ENCODE measurements around the gene ANKH. TPM values are rescaled to one million over a fixed set of nuclear protein-coding genes. Genes with fewer than 3 reads are reported as not detected.
"Not testable (repeated sequence)": the region's sequence is repeated elsewhere in the genome, so short reads cannot be mapped to it uniquely, and the experiment has no call there.

Gene ANKH
- total and polyA plus RNA-seq, 10 of the 15 experiments (the other 5 are each of a cell fraction or from before 2014, with no cell fraction given), result 2.1 to 43.9 (median 14.4) TPM

GRCh38 chr5:14817762-14818136 is 53.8 kb downstream of the ANKH start:
- FAIRE-seq; H3K27ac ChIP-seq (ENCODE audit: control insufficient read depth, insufficient read depth); DNase-seq (ENCODE audit: low read depth, low spot score); H3K9me3 ChIP-seq (replicated peaks; ENCODE audit: control insufficient read depth, insufficient read depth, low read length); H2AFZ ChIP-seq (ENCODE audit: control insufficient read depth, low read depth, low read length); H3K9ac ChIP-seq (ENCODE audit: control insufficient read depth, insufficient read depth, low read length); H4K20me1 ChIP-seq (ENCODE audit: control insufficient read depth, insufficient read depth); in situ Hi-C loops (cut with MboI); H3K36me3 ChIP-seq (ENCODE audit: control insufficient read depth in 2 of 2, insufficient read depth in 2 of 2, low read length in 1 of 2); BruUV-seq (replicated peaks); H3K27me3 ChIP-seq (replicated peaks in 1 of 2; ENCODE audit: control insufficient read depth in 2 of 2, insufficient read depth in 2 of 2, low read length in 1 of 2); H3K4me2 ChIP-seq (ENCODE audit: control insufficient read depth, insufficient read depth); intact Hi-C loops (cut with micrococcal nuclease; ENCODE audit: unreplicated experiment); H3K4me3 ChIP-seq; H3K79me2 ChIP-seq (ENCODE audit: control insufficient read depth, insufficient read depth, low read length); H3K4me1 ChIP-seq (ENCODE audit: control insufficient read depth, insufficient read depth, low read length): not testable (repeated sequence)
- POLR2A ChIA-PET, result interaction anchor here (1.0 to 1.6 kb wide), 3 partner anchors 9 to 55 kb away, joined by 4 to 9 read pairs (median 6); no protein-coding TSS in a partner anchor
- ATAC-seq, result peak; percentile 39
- CTCF ChIA-PET, result interaction anchor here (0.8 to 2.1 kb wide), 5 partner anchors 8 to 91 kb away, joined by 4 to 6 read pairs (median 4); no protein-coding TSS in a partner anchor
- RAD21 ChIA-PET (ENCODE audit: unreplicated experiment), result interaction anchor here (1.5 kb wide), 1 partner anchor 8 kb away, joined by 6 read pairs; no protein-coding TSS in a partner anchor
- WGBS (ENCODE audit: insufficient coverage, insufficient replicate concordance, low lambda C conversion rate, missing lambda C conversion rate), result 4% methylated on average over 2 of the region's 2 CpGs
- SMC1A ChIA-PET (ENCODE audit: uncharacterized antibody, unreplicated experiment), result interaction anchor here (0.7 to 2.1 kb wide), 6 partner anchors 9 to 151 kb away, joined by 3 to 6 read pairs (median 4); no protein-coding TSS in a partner anchor
- peak; percentile 19 for TF ChIP-seq MEF2B (IDR thresholded peaks at IDR 0.05; ENCODE audit: partially characterized antibody, poor library complexity, severe bottlenecking)

GRCh38 chr5:14816999-14817761 is 54.4 kb downstream of the ANKH start:
- CTCF ChIA-PET, result interaction anchor here (0.5 to 2.1 kb wide), 6 partner anchors 11 to 186 kb away, joined by 3 to 6 read pairs (median 4); no protein-coding TSS in a partner anchor
- no peaks in the 10 kb centered on the region for H3K9me3 ChIP-seq (replicated peaks; ENCODE audit: control insufficient read depth, insufficient read depth, low read length)
- TF ChIP-seq GATAD2B (conservative IDR thresholded peaks at IDR 0.05; ENCODE audit: low read depth) (no peak), TCF3 (IDR thresholded peaks at IDR 0.05; ENCODE audit: borderline replicate concordance, insufficient read depth, low read depth, low read length) (no peak), IKZF2 (IDR thresholded peaks at IDR 0.05) (peak; percentile 10 to 19; a peak in 1 of 4 replicates), YY1 (IDR thresholded peaks at IDR 0.05; ENCODE audit: low read depth, low read length) (no peak), ZNF274 (IDR thresholded peaks at IDR 0.05; ENCODE audit: insufficient read depth, insufficient read length) (no peak), MEF2B (IDR thresholded peaks at IDR 0.05; ENCODE audit: partially characterized antibody, poor library complexity, severe bottlenecking) (peak; percentile 74), EGR1 (IDR thresholded peaks at IDR 0.05; ENCODE audit: borderline replicate concordance in 1 of 2, low read depth in 2 of 2, low read length in 2 of 2) (no peak), LARP7 (IDR thresholded peaks at IDR 0.05) (no peak), SMC3 (IDR thresholded peaks at IDR 0.05; ENCODE audit: borderline replicate concordance, low read length) (no peak)
- TF ChIP-seq, protein P1, sequence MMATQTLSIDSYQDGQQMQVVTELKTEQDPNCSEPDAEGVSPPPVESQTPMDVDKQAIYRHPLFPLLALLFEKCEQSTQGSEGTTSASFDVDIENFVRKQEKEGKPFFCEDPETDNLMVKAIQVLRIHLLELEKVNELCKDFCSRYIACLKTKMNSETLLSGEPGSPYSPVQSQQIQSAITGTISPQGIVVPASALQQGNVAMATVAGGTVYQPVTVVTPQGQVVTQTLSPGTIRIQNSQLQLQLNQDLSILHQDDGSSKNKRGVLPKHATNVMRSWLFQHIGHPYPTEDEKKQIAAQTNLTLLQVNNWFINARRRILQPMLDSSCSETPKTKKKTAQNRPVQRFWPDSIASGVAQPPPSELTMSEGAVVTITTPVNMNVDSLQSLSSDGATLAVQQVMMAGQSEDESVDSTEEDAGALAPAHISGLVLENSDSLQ (IDR thresholded peaks at IDR 0.05), result 0 out of 2 replicates have a peak, but pooled peaks have one; percentile 19
- TF ChIP-seq, protein P2, sequence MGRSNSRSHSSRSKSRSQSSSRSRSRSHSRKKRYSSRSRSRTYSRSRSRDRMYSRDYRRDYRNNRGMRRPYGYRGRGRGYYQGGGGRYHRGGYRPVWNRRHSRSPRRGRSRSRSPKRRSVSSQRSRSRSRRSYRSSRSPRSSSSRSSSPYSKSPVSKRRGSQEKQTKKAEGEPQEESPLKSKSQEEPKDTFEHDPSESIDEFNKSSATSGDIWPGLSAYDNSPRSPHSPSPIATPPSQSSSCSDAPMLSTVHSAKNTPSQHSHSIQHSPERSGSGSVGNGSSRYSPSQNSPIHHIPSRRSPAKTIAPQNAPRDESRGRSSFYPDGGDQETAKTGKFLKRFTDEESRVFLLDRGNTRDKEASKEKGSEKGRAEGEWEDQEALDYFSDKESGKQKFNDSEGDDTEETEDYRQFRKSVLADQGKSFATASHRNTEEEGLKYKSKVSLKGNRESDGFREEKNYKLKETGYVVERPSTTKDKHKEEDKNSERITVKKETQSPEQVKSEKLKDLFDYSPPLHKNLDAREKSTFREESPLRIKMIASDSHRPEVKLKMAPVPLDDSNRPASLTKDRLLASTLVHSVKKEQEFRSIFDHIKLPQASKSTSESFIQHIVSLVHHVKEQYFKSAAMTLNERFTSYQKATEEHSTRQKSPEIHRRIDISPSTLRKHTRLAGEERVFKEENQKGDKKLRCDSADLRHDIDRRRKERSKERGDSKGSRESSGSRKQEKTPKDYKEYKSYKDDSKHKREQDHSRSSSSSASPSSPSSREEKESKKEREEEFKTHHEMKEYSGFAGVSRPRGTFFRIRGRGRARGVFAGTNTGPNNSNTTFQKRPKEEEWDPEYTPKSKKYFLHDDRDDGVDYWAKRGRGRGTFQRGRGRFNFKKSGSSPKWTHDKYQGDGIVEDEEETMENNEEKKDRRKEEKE (IDR thresholded peaks at IDR 0.05), result no peak
- ATAC-seq, result peak; percentile 48
- SMC1A ChIA-PET (ENCODE audit: uncharacterized antibody, unreplicated experiment), result interaction anchor here (0.7 to 2.1 kb wide), 8 partner anchors 9 to 150 kb away, joined by 3 to 6 read pairs (median 3); no protein-coding TSS in a partner anchor
- 93% methylated on average over 6 of the region's 6 CpGs for WGBS (ENCODE audit: insufficient coverage, insufficient replicate concordance, low lambda C conversion rate, missing lambda C conversion rate)
- H3K9ac ChIP-seq (ENCODE audit: control insufficient read depth, insufficient read depth, low read length), result no peak overlapping the region
- no peak overlapping the region for H3K4me3 ChIP-seq
- no peak overlapping the region for H2AFZ ChIP-seq (ENCODE audit: control insufficient read depth, low read depth, low read length)
- no peak for FAIRE-seq
- intact Hi-C loops (cut with micrococcal nuclease; ENCODE audit: unreplicated experiment) (no loop called here), in situ Hi-C loops (cut with MboI) (no loop called here)
- no TSS peak for BruUV-seq (replicated peaks)
- no peak for DNase-seq (ENCODE audit: low read depth, low spot score)
- no peak overlapping the region for H3K27ac ChIP-seq (ENCODE audit: control insufficient read depth, insufficient read depth)
- RAD21 ChIA-PET (ENCODE audit: unreplicated experiment), result interaction anchor here (1.5 kb wide), 1 partner anchor 8 kb away, joined by 6 read pairs; no protein-coding TSS in a partner anchor
- no peaks in the 10 kb centered on the region for H3K36me3 ChIP-seq (ENCODE audit: control insufficient read depth in 2 of 2, insufficient read depth in 2 of 2, low read length in 1 of 2)
- no peaks in the 10 kb centered on the region for H3K27me3 ChIP-seq (replicated peaks in 1 of 2; ENCODE audit: control insufficient read depth in 2 of 2, insufficient read depth in 2 of 2, low read length in 1 of 2)
- H4K20me1 ChIP-seq (ENCODE audit: control insufficient read depth, insufficient read depth), result no peaks in the 10 kb centered on the region
- POLR2A ChIA-PET, result interaction anchor here (1.0 kb wide), 1 partner anchor 55 kb away, joined by 9 read pairs; no protein-coding TSS in a partner anchor
- H3K79me2 ChIP-seq (ENCODE audit: control insufficient read depth, insufficient read depth, low read length), result no peaks in the 10 kb centered on the region
- H3K4me1 ChIP-seq (ENCODE audit: control insufficient read depth, insufficient read depth, low read length), result peaks cover 4% of the 10 kb centered on the region; the same call in 1 of the 2 replicates
- no peak overlapping the region; the same call in 1 of the 2 replicates for H3K4me2 ChIP-seq (ENCODE audit: control insufficient read depth, insufficient read depth)

All from GM12878 (cell line).